Uterus (tissue), 2 donors: ENCODE results near the gene MOB3B.

Experiments used
- POLR2A ChIP-seq, 2 donors: fragments of 450-650 bp; IDR thresholded peaks; one replicate each; pipeline ENCODE4 v1.6.1; 2016; ENCODE audit warnings: antibody characterized with exemption in 2 of 2, mild to moderate bottlenecking in 1 of 2, moderate library complexity in 1 of 2
- TF ChIP-seq, protein P1 (sequence below), 4 experiments: fragments of 200-600 bp in 2 of 4; fragments of 450-650 bp in 2 of 4; sonication (generic) in 2 of 4; IDR thresholded peaks; one replicate each; pipeline ENCODE4 v1.5.1; 2016 to 2019; ENCODE audit warnings: antibody characterized with exemption in 4 of 4, mild to moderate bottlenecking in 2 of 4, moderate library complexity in 1 of 4

DNA sequence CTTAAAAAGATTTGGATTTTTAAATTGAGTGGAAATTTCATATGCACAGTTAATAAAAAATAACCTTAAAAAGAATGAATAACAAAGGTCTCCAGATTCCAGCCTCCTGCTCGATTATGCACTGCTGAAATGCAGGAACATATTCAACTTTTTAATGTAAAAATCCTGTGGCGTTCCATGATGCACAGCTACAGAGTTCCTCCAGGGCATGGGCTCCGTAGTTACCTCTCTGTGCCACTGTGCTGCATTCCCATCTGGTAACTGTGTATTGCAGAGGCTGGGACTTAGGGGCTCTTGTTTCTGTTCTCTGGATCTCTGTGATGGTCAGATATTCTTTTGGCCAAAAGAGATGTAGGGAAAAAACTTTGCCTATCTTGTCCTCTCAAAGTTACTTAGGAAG, 201.1 kb downstream of the MOB3B start:
- TF ChIP-seq, protein P1, sequence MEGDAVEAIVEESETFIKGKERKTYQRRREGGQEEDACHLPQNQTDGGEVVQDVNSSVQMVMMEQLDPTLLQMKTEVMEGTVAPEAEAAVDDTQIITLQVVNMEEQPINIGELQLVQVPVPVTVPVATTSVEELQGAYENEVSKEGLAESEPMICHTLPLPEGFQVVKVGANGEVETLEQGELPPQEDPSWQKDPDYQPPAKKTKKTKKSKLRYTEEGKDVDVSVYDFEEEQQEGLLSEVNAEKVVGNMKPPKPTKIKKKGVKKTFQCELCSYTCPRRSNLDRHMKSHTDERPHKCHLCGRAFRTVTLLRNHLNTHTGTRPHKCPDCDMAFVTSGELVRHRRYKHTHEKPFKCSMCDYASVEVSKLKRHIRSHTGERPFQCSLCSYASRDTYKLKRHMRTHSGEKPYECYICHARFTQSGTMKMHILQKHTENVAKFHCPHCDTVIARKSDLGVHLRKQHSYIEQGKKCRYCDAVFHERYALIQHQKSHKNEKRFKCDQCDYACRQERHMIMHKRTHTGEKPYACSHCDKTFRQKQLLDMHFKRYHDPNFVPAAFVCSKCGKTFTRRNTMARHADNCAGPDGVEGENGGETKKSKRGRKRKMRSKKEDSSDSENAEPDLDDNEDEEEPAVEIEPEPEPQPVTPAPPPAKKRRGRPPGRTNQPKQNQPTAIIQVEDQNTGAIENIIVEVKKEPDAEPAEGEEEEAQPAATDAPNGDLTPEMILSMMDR (IDR thresholded peaks at IDR 0.05): no peak
- no peak for TF ChIP-seq POLR2A (IDR thresholded peaks at IDR 0.05)
